Esophagus muscularis mucosa (tissue), 3 donors: ENCODE data around the gene ZNF280C.

ENCODE experiments used
- EP300 ChIP-seq: sonication (generic); formaldehyde crosslinking; IDR thresholded peaks from one replicate; pipeline ENCODE4 v1.6.1; 2017; ENCODE audit warnings: antibody characterized with exemption
- TF ChIP-seq, protein P1 (sequence below), 3 experiments: fragments of 200-600 bp in 2 of 3; fragments of 450-650 bp in 1 of 3; sonication (generic) in 2 of 3; IDR thresholded peaks; one replicate each; pipeline ENCODE4 v1.5.1; 2017 to 2019; ENCODE audit warnings: antibody characterized with exemption in 3 of 3, mild to moderate bottlenecking in 2 of 3, moderate library complexity in 1 of 3

DNA sequence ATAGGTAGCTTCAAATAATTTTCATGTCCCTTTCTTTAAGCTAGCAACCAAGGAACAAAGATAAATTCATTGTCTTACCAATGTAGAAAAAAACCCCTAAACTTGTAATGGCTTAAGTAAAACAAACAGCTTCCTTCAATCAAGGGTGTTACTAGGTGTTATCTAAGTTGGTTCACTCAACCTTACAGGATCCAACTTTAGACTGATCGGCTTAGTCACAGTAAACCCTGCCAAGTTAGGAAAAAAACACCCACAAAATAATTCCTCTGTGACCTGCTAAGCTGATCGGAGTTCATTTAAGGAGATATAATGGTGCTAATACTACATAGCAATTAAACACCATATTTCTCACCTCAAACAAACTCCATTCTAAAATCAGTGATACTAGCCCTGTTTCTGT, 113.1 kb downstream of the ZNF280C start:
- TF ChIP-seq EP300 = no peak
- TF ChIP-seq, protein P1, sequence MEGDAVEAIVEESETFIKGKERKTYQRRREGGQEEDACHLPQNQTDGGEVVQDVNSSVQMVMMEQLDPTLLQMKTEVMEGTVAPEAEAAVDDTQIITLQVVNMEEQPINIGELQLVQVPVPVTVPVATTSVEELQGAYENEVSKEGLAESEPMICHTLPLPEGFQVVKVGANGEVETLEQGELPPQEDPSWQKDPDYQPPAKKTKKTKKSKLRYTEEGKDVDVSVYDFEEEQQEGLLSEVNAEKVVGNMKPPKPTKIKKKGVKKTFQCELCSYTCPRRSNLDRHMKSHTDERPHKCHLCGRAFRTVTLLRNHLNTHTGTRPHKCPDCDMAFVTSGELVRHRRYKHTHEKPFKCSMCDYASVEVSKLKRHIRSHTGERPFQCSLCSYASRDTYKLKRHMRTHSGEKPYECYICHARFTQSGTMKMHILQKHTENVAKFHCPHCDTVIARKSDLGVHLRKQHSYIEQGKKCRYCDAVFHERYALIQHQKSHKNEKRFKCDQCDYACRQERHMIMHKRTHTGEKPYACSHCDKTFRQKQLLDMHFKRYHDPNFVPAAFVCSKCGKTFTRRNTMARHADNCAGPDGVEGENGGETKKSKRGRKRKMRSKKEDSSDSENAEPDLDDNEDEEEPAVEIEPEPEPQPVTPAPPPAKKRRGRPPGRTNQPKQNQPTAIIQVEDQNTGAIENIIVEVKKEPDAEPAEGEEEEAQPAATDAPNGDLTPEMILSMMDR (IDR thresholded peaks at IDR 0.05) = no peak
